ENCODE measurements around the gene NUTM1.
A peak's percentile ranks its signal among the peaks of the same experiment; 100 is the strongest.
"Not testable (repeated sequence)": the region's sequence is repeated elsewhere in the genome, so short reads cannot be mapped to it uniquely, and the experiment has no call there.

Gene NUTM1

DNA sequence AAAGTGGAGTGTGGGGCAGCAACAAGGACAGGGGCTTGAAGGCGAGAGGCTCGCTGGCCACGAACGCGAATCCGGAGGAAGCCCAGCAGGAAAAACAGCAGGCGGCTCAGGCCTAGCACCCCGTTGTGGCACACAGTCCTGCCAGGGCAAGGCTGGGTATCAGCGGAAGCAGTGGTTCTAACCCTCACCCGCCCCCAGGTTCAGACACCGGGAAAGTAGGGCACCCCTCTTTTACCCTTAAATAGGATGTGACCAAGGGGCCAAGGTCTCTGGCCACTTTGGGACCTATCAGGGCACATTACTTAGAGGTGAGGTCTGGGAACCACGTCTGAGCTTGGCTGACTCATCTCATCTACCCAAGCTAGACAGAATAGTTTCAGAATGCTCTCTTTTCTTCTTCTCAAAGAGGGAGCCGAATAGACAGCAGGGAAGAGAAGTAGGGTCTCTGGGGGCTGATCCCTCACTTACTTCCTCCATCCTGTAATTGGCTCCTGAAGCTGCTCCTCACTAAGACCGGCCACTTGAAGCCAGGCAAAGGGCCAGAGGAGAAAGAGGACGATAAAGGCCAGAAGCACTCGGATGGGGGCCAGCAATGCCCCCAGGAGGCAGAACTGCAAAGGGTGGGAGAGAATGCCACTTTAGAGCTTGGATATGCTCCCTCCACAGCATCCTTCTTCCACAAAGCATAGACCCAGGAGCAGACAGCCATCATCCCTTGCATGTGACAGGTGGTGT lies 22.1 kb downstream of the NUTM1 start:
- no peak for DNase-seq (ENCODE audit: low read depth, low spot score)

DNA sequence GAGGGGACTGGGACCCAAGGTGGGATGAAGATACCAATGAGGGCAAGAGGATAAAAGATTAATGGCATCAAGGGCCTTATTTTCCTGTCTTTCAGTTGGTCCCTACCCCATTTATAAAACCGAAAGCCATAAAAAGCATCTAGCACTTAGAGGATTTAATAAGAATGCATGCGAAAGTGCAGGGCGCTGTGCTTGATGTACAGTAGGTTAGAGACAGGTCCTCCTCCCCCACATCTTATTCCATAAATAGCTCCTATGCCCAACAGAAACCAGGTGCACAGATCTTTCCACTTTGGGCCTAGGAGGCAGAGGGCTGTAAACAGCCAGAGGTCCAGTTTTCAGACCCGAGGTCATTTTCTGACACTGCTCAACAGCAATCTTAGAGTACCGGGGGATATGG lies 22.7 kb downstream of the NUTM1 start:
- no peak for DNase-seq (ENCODE audit: low read depth, low spot score)

DNA sequence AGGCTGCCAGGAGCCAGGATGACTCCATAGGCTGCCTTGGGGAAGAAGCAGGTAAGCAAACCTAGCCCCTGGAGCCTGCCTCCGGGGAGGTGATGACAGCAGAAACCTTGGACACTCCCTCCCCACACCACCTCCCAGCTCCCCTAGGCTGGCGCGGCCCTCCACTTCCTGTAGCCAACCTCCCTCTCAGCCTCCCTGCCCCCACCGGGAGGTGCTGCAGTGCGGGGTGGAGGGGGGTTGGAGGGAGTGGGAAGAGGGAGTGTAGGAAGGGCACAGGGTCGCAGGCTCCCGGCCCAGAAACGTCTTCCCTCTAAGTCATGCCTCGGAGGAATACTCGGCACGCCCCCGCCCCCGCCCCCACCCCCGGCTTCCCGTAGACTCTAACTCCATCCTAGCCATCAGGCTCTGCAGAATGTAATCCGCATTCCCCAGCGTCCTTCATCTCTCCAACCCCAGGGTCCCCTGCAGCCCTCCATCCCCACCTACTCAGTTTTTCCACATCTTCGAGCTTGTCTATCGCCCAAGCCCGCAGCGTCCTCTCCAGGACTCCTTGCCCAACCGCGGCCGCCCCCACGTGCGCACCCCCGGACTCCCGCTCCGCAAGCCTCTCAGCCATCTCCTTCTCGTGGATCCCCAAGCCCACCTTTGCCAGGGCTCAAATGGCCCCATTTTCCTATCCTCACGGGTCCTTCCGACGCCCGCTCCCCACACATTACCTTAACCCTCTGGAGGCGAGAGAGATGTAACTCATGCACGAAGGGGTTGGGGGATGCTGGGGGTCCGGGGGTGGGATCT lies 23.4 kb downstream of the NUTM1 start:
- DNase-seq (ENCODE audit: low read depth, low spot score), result no peak

DNA sequence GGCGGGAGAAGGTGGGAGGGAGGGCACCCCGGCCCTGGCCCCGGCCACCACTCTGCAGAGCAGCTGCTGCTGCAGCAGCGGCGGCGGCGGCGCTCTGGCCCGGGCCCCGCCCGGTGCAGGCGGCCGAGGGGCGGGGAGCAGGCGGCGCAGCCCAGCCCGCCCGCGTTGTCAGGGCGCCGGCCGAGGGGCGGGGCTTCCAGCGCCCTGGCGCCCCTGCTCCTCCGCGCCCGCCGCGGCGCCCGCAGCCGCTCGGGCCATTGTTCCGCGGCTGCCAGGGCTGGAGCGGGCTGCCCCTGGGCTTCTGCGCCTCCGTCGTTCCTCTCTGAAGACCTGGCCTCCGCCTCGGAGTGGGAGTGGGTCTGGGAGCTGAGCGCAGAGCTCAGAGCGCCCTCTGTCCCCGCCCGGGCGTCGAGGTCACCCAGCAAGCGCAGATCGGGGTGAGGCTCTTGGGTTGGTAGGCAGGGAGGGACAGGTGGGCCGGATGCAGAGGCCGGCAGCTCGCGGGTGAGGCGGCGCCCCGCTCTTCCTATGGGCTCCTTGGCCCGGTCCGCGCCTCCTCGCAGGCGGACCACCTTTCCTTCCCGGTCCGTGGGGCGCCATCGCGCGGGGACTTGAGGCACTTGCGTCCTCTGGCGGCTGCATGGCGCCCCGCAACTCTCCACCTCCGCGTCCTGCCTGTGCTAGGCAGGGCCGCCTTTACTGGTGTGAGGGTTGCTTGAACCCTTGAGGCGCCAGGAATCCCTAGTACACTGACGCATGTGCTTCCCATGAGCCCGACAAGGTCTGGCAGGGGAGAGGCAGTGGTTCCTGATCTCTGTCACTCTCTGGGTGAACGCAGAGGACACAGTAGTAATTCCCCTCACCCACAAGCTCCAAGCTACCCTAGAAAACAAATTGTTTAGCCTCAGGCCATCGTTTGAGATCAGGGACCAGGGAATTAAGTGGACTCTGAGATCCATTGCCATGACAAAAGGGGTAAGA lies 24.3 kb downstream of the NUTM1 start, which contains the start of gene LPCAT4:
TSS of gene LPCAT4 (minus strand) at position 96 of the 981 bp plus-strand sequence. CDS start 96 bp downstream, outside the sequence.
- peak; percentile 77 for DNase-seq (ENCODE audit: low read depth, low spot score)

DNA sequence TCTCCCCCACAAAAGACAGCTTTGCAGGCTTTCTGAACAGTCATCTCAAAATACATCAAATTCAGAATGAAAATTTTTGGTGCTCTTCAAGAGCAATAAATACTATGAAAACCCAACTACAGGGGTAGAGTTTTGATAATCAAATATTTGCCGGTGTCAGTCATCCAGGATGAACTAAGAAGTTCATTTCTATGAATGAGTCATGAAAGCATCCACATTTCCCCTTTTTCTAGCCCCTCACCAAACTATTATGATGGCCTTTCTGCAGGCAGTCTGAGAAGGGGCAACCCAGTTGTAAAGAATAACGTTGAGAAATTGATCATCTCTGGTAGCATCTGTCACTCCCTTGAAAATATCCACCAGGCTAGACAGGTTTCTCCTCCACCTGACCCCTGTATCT lies 27.0 kb downstream of the NUTM1 start:
- DNase-seq (ENCODE audit: low read depth, low spot score), result no peak

DNA sequence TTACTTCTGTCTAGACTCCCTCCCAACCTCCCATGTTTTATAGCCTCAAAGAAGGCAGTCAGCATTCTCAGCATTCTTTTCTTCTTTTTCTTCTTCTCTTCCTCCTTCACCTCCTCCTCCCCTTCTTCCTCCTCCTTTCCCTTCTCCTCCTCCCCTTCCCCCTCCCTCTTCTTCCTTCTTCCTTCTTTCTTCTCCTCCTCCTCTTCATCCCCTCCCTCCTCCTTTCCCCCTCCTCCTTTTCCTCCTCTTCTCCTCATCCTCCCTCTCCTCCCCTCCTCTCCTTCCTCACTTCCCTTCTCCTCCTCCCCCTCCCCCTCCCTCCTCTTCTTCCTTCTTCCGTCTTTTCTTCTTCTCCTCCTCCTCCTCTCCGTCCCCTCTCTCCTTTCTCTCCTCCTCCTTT lies 27.5 kb downstream of the NUTM1 start:
- DNase-seq (ENCODE audit: low read depth, low spot score), result no peak

DNA sequence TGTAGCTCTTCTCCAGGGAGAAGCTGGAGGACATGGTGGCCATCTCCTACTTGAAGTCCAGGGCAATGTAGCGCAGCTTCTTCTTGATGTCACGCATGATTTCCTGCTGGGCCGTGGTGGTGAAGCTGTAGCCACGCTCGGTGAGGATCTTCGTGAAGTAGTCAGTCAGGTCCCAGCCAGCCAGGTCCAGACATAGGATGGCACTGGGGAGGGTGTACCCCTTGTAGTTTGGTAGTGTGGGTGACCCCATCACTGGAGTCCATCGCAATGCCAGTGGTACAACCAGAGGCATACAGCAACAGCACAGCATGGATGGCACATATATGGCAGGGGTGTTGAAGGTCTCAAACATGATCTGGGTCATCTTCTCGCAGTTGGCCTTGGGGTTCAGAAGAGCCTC lies 30.8 kb downstream of the NUTM1 start:
- no peak for DNase-seq (ENCODE audit: low read depth, low spot score)

DNA sequence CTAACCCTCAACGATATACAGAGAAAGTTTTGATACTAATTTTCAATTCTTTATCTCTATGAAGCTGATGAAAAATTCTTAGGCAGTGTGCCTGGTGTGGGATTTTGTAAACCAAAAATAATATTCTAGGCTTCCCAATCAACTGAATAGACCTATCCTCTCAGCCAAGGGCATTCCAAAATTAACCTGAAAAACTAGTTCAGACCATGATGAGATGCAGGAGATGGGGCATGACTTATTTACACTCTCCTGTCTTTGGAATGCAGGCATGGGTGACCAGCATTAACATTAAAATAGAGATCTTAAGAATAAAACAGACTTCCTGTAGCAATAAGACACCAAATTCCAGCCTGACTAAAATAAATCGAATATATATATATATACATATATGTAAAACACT lies 31.7 kb downstream of the NUTM1 start:
- DNase-seq (ENCODE audit: low read depth, low spot score), result no peak

DNA sequence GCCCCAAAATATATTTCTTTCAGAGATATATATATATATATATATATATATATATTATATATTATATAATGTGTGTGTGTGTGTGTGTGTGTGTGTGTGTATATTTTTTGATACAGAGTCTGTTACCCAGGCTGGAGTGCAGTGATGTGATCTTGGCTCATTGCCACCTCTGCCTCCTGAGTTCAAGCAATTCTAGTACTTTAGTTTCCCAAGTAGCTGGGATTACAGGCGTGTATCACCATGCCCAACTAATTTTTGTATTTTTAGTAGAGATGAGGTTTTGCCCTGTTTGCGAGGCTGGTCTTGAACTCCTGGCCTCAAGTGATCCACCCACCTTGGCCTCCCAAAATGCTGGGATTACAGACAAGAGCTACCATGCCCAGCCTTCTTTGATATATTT lies 32.4 kb downstream of the NUTM1 start:
- not testable (repeated sequence) for DNase-seq (ENCODE audit: low read depth, low spot score)

DNA sequence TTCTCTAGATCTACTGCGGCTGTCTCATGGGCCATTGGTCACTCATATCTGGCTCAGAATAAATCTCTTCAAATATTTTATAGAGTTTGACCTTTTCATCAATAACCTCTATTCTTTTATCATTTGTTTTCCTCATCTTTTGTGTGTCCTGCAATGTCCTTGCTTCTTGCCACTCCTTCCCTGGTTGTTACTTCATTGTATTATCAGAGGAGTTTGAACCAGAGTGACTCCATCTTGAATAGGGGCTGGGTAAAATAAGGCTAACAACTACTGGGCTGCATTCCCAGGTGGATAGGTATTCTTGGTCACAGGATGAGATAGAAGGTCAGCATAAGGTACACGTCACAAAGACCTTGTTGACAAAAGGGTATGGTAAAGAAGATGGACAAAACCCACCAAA lies 33.7 kb downstream of the NUTM1 start:
- no peak for DNase-seq (ENCODE audit: low read depth, low spot score)

DNA sequence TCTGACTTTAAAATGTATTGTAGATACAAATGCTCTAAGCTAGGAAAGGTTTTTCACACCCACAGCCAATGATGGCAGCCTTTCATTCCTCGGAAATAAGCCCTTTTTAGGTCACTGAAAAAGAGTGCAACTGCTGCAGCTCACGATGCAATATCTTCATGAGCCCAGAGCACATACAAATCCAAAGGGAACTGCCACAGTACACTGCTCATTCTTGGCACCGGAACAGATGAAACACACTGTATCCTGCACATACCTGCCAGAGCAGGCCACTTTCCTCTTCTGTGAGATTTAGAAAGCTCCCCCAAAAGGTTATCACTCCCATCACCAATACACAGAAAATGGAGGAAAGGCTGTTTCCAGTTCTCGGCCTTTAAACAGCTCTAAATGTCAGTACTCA lies 37.4 kb downstream of the NUTM1 start:
- DNase-seq (ENCODE audit: low read depth, low spot score), result not testable (repeated sequence)

DNA sequence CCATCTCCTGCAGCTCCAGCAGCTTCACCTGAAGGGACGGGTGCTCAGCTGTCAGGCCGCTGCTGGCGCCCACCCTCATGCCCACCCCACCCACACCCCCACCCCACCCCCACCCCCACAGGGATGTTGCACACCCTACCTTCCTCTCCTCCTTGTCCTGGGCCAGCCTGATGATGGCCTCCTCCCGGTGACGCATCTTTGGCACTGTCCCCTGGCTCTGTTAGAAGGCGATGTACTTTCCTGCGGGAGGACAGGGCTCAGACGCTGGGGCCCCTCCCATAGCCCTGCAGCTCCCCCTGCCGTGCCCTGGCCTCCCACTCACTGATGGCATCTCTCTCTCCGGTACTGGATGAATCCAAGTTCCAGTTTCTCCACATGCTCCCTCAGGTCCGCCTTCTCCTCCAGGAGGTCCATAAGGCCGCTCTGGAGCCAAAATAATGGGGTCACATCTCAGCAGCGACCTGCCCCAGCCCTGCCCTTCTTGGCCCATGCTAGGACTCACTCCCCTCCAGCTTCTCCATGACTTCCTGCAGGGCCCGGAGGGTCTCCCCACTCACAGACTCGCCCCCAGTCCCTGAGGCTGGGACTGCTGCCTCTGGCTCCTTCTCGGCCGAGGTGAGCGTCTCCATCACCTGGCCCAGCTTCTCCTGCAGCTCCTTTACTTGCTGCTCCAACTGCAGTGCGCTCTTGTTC lies 38.9 kb downstream of the NUTM1 start:
- not testable (repeated sequence) for DNase-seq (ENCODE audit: low read depth, low spot score)

DNA sequence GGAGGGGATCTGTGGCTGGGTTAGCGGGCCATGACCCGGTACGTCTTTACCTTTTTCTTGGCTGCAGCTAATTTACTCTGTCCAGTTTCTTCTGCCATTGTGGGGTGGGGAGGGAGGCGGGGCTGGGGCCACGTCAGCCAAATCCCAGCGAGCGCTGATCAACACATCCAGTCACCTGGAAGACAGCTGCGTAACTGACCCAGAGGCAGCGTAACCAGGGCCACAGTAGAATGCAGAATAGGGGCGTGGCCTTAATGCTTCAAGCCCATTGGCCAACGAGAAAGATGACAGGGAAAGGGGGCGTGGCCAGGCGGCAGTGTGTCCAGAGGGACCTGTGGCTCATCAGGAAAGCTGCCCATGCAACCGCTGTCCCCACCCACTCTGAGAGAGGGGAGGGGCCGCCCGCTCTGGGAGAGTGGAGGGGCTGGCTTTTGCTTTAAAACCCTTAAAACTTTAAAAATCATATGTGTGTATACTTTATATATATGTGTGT lies 46.5 kb downstream of the NUTM1 start:
- DNase-seq (ENCODE audit: low read depth, low spot score), result not testable (repeated sequence)

DNA sequence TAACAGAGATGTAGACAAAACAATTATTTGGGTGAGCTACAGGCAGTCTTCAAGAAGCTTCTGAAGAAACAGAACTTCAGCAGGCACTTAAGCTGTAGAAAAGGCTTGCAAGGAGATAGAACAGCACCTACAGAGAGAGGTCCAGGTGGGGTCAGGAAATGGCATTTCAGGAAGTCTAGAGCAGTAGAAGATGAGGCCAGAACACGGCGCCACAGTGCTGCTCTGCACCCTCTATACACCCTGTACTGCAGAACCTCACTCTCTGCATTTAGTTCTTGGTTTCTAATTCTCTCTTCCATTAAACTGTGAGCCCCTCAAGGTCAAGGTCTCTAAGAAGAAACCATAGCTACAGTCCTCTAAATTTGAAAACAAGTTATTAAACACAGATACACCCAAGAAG lies 49.9 kb downstream of the NUTM1 start:
- not testable (repeated sequence) for DNase-seq (ENCODE audit: low read depth, low spot score)

DNA sequence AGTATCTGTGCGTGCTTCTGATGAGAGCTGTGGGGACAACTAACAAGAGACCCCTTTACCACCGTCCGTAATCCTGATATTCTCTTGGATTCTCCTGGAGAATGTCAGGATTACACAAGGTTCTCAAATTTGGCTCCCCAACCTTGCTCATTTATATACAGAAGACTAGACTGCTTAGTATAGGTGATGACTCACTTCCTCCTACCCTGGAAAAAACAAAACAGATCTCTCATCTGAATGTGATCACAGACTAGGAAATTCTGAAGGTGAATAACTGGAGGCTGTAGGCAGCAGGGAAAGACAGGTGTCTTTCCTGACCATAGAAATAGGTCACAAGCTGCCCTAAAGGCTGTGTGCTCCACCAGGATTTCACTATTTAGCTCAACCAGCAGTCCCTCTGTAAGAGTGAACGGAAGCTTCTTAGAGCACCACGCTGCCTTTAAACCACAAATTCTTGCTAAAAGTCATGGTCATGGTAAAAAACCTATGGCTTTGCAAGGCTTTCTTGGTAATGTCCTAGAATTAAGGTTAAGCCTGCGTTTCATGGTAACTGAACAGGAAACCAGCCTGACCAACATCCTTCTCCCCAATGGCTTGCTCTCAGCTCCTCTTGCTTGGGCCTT lies 54.6 kb downstream of the NUTM1 start:
- not testable (repeated sequence) for DNase-seq (ENCODE audit: low read depth, low spot score)

DNA sequence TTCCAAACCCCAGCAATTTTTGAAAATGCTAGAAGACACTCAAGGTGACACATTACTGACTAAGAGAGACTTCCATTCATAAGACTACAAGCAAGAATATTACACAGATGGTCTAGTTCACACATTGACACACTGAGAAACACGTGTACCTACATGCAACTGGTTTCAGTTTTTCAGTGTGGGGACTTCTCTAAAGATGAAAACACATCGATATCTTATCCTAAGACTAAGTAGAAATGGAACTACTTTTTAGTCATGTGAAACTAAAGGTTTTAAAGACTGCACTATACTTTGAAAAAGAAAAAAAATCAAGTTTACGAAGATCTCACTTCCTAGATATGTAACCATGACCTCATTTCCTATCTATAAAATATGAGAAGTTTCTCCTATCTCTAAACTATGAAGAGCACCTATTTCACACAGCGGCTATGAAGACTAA lies 60.1 kb downstream of the NUTM1 start:
- DNase-seq (ENCODE audit: low read depth, low spot score), result not testable (repeated sequence)

DNA sequence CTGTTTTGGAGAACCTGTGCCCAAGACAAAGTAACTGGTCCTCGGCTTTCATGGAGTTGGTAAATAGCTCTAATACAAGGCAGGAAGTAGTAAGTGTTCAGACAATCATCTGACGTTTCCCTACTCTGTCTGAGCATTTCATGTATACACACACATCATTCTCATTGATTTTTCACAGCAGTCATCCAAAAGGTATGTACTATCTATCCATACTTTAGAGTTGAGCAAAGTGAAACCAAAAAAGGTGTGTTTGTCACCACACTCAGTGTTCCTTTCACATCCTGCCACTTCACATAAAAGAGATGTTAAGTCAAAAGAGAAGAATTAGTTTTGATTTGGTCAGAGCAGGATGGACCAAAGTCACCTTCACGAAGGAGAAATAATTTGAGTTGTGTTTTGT lies 60.8 kb downstream of the NUTM1 start:
- DNase-seq (ENCODE audit: low read depth, low spot score), result not testable (repeated sequence)
